ENCODE results near the gene TPD52L2. TPM values are rescaled to one million over a fixed set of nuclear protein-coding genes. Genes with fewer than 3 reads are reported as not detected.
"Not testable (repeated sequence)": the region's sequence is repeated elsewhere in the genome, so short reads cannot be mapped to it uniquely, and the experiment has no call there.

Gene TPD52L2
- total RNA-seq, 1 donor from 2014 or later = 141 TPM

- TF ChIP-seq, protein P1, sequence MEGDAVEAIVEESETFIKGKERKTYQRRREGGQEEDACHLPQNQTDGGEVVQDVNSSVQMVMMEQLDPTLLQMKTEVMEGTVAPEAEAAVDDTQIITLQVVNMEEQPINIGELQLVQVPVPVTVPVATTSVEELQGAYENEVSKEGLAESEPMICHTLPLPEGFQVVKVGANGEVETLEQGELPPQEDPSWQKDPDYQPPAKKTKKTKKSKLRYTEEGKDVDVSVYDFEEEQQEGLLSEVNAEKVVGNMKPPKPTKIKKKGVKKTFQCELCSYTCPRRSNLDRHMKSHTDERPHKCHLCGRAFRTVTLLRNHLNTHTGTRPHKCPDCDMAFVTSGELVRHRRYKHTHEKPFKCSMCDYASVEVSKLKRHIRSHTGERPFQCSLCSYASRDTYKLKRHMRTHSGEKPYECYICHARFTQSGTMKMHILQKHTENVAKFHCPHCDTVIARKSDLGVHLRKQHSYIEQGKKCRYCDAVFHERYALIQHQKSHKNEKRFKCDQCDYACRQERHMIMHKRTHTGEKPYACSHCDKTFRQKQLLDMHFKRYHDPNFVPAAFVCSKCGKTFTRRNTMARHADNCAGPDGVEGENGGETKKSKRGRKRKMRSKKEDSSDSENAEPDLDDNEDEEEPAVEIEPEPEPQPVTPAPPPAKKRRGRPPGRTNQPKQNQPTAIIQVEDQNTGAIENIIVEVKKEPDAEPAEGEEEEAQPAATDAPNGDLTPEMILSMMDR (IDR thresholded peaks at IDR 0.05) = no peak
- Mint-ChIP-seq H3K9me3 (ENCODE audit: low read depth) (no peaks in the 10 kb centered on the region), H3K4me1 (ENCODE audit: low read depth) (peaks cover 2% of the 10 kb centered on the region), H3K27ac (ENCODE audit: unreplicated experiment) (no peak overlapping the region), H3K4me3 (ENCODE audit: unreplicated experiment) (no peak overlapping the region), H3K27me3 (ENCODE audit: low read depth) (no peaks in the 10 kb centered on the region), H3K36me3 (ENCODE audit: low read depth) (peaks cover 32% of the 10 kb centered on the region)
- no peak for DNase-seq (ENCODE audit: low spot score)
Measured at GRCh38 chr20:63929071-63929470, 64.0 kb downstream of the TPD52L2 start.

DNA sequence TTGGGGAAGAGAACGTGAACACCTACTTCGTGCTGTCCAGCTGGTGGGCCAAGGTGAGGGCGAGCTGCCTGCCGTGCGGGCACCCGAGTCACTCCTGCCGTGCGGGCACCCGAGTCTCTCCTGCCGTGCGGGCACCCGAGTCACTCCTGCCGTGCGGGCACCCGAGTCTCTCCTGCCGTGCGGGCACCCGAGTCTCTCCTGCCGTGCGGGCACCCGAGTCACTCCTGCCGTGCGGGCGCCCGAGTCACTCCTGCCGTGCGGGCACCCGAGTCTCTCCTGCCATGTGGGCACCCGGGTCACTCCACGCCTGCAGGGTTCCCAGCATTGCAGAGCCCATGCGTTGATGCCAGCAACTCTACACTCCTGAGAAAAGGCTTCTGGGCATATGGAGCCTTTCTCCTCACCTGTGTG, 64.4 kb downstream of the TPD52L2 start:
- H3K9me3 Mint-ChIP-seq (ENCODE audit: low read depth); H3K27ac Mint-ChIP-seq (ENCODE audit: unreplicated experiment); H3K4me1 Mint-ChIP-seq (ENCODE audit: low read depth); H3K4me3 Mint-ChIP-seq (ENCODE audit: unreplicated experiment); H3K27me3 Mint-ChIP-seq (ENCODE audit: low read depth); DNase-seq (ENCODE audit: low spot score): not testable (repeated sequence)
- H3K36me3 Mint-ChIP-seq (ENCODE audit: low read depth) = peaks cover 32% of the 10 kb centered on the region

DNA sequence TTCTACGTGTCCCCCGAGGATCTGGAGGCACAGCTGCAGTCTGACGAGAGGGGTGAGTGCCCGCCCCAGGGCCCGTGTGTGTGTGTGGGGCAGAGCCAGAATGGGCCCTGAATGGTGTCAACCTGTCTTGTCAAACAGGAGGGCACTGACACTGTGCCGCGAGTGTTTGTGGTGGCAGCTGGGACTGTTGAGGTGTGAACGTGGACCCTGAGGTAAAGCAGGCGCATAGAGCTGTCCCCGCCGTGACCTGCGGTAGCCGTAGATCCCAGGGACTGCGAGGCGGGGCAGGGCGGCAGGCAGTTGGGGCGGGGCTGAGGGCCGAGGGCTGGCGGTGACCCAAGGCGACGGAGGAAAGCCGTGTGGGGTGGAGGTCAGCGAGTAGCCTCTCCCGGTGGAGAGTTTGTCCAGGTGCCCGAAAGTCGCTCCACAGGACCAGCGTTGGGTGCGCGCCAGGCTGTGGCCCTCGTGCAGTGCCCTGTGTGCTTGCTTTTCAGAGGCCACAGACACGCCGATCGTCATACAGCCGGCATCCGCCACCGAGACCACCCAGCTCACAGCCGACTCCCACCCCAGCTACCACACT, 66.0 kb downstream of the TPD52L2 start:
- TF ChIP-seq, protein P1 (IDR thresholded peaks at IDR 0.05) = no peak
- no peak for DNase-seq (ENCODE audit: low spot score)
- no peak overlapping the region for H3K4me3 Mint-ChIP-seq (ENCODE audit: unreplicated experiment)
- no peak overlapping the region for H3K27ac Mint-ChIP-seq (ENCODE audit: unreplicated experiment)
- peaks cover 2% of the 10 kb centered on the region for H3K4me1 Mint-ChIP-seq (ENCODE audit: low read depth)
- H3K27me3 Mint-ChIP-seq (ENCODE audit: low read depth) = no peaks in the 10 kb centered on the region
- H3K36me3 Mint-ChIP-seq (ENCODE audit: low read depth) = peaks cover 39% of the 10 kb centered on the region
- H3K9me3 Mint-ChIP-seq (ENCODE audit: low read depth) = no peaks in the 10 kb centered on the region

DNA sequence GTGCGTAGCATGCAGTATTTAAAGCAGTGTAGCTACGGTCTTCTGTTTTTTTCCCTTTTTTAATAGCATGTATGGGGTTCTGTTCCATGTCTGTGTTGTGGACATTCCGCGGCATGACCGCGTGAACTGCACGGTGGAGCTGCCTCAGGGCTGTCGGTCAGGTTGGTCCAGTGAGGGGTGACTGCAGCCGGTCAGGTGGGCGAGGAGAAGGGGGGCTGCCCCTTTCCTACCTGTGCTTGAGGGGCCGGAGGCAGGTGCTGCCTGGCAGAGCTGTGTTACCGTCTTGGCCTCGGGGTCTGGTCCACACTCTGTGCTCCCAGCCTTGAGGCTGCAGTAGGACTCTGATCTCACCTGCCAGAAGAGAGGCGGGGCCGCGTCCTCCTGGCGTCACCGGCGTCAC, 66.7 kb downstream of the TPD52L2 start:
- Mint-ChIP-seq H3K27me3 (ENCODE audit: low read depth) (no peaks in the 10 kb centered on the region), H3K9me3 (ENCODE audit: low read depth) (no peaks in the 10 kb centered on the region), H3K27ac (ENCODE audit: unreplicated experiment) (no peak overlapping the region), H3K4me1 (ENCODE audit: low read depth) (peaks cover 2% of the 10 kb centered on the region), H3K36me3 (ENCODE audit: low read depth) (peaks cover 39% of the 10 kb centered on the region), H3K4me3 (ENCODE audit: unreplicated experiment) (no peak overlapping the region)
- no peak for DNase-seq (ENCODE audit: low spot score)
- TF ChIP-seq, protein P1 (IDR thresholded peaks at IDR 0.05) = no peak

DNA sequence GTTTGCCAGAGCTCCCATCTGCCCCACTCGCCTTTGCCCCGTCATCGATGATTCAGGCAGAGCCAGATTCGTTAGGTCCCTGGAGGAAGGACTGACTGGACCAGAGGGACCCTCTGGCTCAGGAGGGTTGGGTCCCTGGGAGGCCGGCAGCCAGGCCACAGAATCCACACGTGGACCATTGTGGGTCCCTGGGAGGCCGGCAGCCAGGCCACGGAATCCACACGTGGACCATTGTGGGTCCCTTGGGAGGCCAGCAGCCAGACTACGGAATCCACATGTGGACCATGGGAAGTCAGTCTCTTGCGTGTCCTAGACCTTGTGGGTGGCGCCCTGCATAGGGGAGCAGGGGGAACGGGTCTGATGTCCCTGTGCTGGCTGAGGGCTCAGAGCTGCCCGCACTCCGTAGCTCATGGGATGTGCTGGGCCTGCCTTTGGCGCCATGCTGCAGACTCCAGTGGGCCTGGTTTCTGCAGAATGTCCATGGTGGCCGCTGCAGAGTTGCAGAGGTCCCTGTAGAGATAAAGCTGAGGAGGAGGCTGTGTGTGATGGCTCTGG, 67.6 kb downstream of the TPD52L2 start:
- H3K27ac Mint-ChIP-seq (ENCODE audit: unreplicated experiment) = no peak overlapping the region
- H3K9me3 Mint-ChIP-seq (ENCODE audit: low read depth) = no peaks in the 10 kb centered on the region
- TF ChIP-seq, protein P1 (IDR thresholded peaks at IDR 0.05) = no peak
- no peak overlapping the region for H3K4me3 Mint-ChIP-seq (ENCODE audit: unreplicated experiment)
- no peaks in the 10 kb centered on the region for H3K27me3 Mint-ChIP-seq (ENCODE audit: low read depth)
- H3K36me3 Mint-ChIP-seq (ENCODE audit: low read depth) = peaks cover 36% of the 10 kb centered on the region
- H3K4me1 Mint-ChIP-seq (ENCODE audit: low read depth) = no peaks in the 10 kb centered on the region
- no peak for DNase-seq (ENCODE audit: low spot score)

DNA sequence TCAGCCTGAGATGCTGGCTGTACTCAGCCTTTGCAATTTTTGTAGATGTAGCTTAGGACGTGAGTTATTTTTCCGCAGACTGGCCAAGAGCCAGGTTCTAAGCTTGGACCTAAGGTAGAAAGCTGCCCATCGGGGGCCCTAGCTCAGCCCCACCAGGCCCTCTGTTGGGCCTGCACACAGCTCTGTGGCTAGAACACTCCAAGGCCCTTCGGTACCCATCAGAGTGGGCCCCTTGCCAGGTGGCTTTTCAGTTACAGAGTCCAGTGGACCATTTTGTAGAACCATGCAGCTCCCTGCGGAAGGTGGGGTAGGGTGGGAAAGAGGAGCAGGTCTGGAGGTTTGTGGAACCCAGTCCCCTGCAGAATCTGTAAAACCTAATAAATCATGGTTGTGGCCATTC, 68.6 kb downstream of the TPD52L2 start:
- TF ChIP-seq, protein P1 (IDR thresholded peaks at IDR 0.05) = no peak
- no peaks in the 10 kb centered on the region for H3K4me1 Mint-ChIP-seq (ENCODE audit: low read depth)
- H3K27me3 Mint-ChIP-seq (ENCODE audit: low read depth) = no peaks in the 10 kb centered on the region
- no peak overlapping the region for H3K27ac Mint-ChIP-seq (ENCODE audit: unreplicated experiment)
- peaks cover 30% of the 10 kb centered on the region for H3K36me3 Mint-ChIP-seq (ENCODE audit: low read depth)
- no peaks in the 10 kb centered on the region for H3K9me3 Mint-ChIP-seq (ENCODE audit: low read depth)
- no peak for DNase-seq (ENCODE audit: low spot score)
- no peak overlapping the region for H3K4me3 Mint-ChIP-seq (ENCODE audit: unreplicated experiment)
